ENCODE data around the gene INPP1. TPM values are rescaled to one million over a fixed set of nuclear protein-coding genes. Genes with fewer than 3 reads are reported as not detected.

The INPP1 gene
- polyA plus RNA-seq, 1 of the 3 experiments (the other 2 are of a cell fraction) = 6.4 TPM

- TF ChIP-seq MAX (IDR thresholded peaks at IDR 0.05; ENCODE audit: low read depth) (no peak), USF2 (IDR thresholded peaks at IDR 0.05; ENCODE audit: borderline replicate concordance, low read depth, low read length) (no peak), NRF1 (IDR thresholded peaks at IDR 0.05; ENCODE audit: low read depth, low read length) (no peak), GATA2 (CRISPR knock-in tag; IDR thresholded peaks at IDR 0.05) (no peak), GABPA (IDR thresholded peaks at IDR 0.05; ENCODE audit: low read depth) (no peak), EP300 (IDR thresholded peaks at IDR 0.05; ENCODE audit: borderline replicate concordance in 1 of 2, low read depth in 1 of 2, low read length in 1 of 2) (no peak)
Observed at GRCh38 chr2:190360965-190361364, 17.6 kb downstream of the INPP1 start (continued).

GRCh38 chr2:190361572-190361971 is 18.2 kb downstream of the INPP1 start:
- DNase-seq = no peak
- Histone ChIP-seq H3K9me3 (no peaks in the 10 kb centered on the region), H4K20me1 (ENCODE audit: insufficient read depth) (no peaks in the 10 kb centered on the region), H2AFZ (ENCODE audit: low read depth) (no peak overlapping the region), H3K27ac (ENCODE audit: low read depth in 2 of 2, low read length in 1 of 2) (no peak overlapping the region), H3K4me2 (no peak overlapping the region), H3K4me3 (ENCODE audit: low read depth in 2 of 2, low read length in 1 of 2) (no peak overlapping the region), H3K9ac (no peak overlapping the region), H3K9me2 (no peaks in the 10 kb centered on the region), H3K27me3 (ENCODE audit: insufficient read depth) (no peaks in the 10 kb centered on the region), H3K79me2 (ENCODE audit: insufficient read depth) (no peaks in the 10 kb centered on the region), H3K4me1 (ENCODE audit: control insufficient read depth in 1 of 2, insufficient read depth in 2 of 2, low read depth in 1 of 2, low read length in 1 of 2) (peaks cover 0 to 8% of the 10 kb centered on the region in 2 experiments; a peak in 2 of 4 replicates), H3F3A (replicated peaks; ENCODE audit: insufficient read depth) (no peaks in the 10 kb centered on the region), H3K36me3 (replicated peaks in 1 of 2; ENCODE audit: control insufficient read depth in 1 of 2, insufficient read depth in 2 of 2, low read length in 1 of 2) (no peaks in the 10 kb centered on the region)
- ChIA-PET POLR2A (no interaction called here), CTCF (interaction anchor here (0.8 to 0.9 kb wide), 2 partner anchors 42 to 149 kb away, joined by 3 read pairs; partner anchors contain the start of gene HIBCH)
- TF ChIP-seq USF2 (IDR thresholded peaks at IDR 0.05; ENCODE audit: borderline replicate concordance, low read depth, low read length) (no peak), RAD21 (IDR thresholded peaks at IDR 0.05; ENCODE audit: low read length) (no peak), EP300 (IDR thresholded peaks at IDR 0.05; ENCODE audit: borderline replicate concordance in 1 of 2, low read depth in 1 of 2, low read length in 1 of 2) (no peak), NRF1 (IDR thresholded peaks at IDR 0.05; ENCODE audit: low read depth, low read length) (no peak), IRF3 (IDR thresholded peaks at IDR 0.05; ENCODE audit: low read depth, low read length) (no peak), JUND (IDR thresholded peaks at IDR 0.05) (no peak), TEAD4 (IDR thresholded peaks at IDR 0.05; ENCODE audit: borderline replicate concordance, insufficient read depth) (no peak), ZBTB33 (IDR thresholded peaks at IDR 0.05; ENCODE audit: borderline replicate concordance, low read depth) (no peak), MEF2A (IDR thresholded peaks at IDR 0.05; ENCODE audit: borderline replicate concordance, low read depth) (no peak), MXI1 (IDR thresholded peaks at IDR 0.05; ENCODE audit: low read depth, low read length) (no peak), TAF1 (IDR thresholded peaks at IDR 0.05; ENCODE audit: borderline replicate concordance, low read depth, low read length) (no peak), FOSL2 (IDR thresholded peaks at IDR 0.05; ENCODE audit: borderline replicate concordance, low read depth) (no peak), YY1 (IDR thresholded peaks at IDR 0.05; ENCODE audit: low read depth) (no peak), FOXM1 (IDR thresholded peaks at IDR 0.05; ENCODE audit: low read depth) (no peak)
- WGBS (ENCODE audit: low lambda C conversion rate) = 68% methylated on average over 2 of the region's 2 CpGs
